IMR-90 (cell line): ENCODE data around the gene KRT38. TPM values are rescaled to one million over a fixed set of nuclear protein-coding genes. Genes with fewer than 3 reads are reported as not detected.
A peak's percentile ranks its signal among the peaks of the same experiment; 100 is the strongest.

Source experiments
- ATAC-seq: fragments of 200-7000 bp; cut with Tn5 transposase; 2 replicates; pipeline ENCODE4 v1.9.1; 2020; ENCODE audit warnings: low read depth, mild to moderate bottlenecking, moderate library complexity
- BruUV-seq: library from RNA; stranded (reverse); fragments of 400-500 nt; replicated peaks from 2 replicates; lab custom pipeline; 2021; lab: Mats Ljungman, UMichigan
- CTCF ChIA-PET: fragments of 300-600 bp; formaldehyde crosslinking; extraction: SDS; loops from one replicate; lab custom pipeline; 2021; ENCODE audit warnings: antibody characterized with exemption; lab: Yijun Ruan, JAX
- POLR2A ChIA-PET: fragments of 300-600 bp; sonication (Branson Sonifier 250); formaldehyde crosslinking; loops from one replicate; lab custom pipeline; 2022; ENCODE audit warnings: antibody characterized with exemption; ENCODE audit not compliant: unreplicated experiment; lab: Charles Lee
- DNase-seq: peaks from one replicate; pipeline ENCODE4 v3.0.0; 2013
- H2AFZ ChIP-seq: replicated peaks from 2 replicates; pipeline ENCODE3; 2013; ENCODE audit warnings: low read length, mild to moderate bottlenecking; ENCODE audit not compliant: poor library complexity
- H2AK5ac ChIP-seq: 2 replicates; pipeline ENCODE4 v1.6.1; 2013; ENCODE audit warnings: low read depth, low read length, inconsistent platforms
- H2AK9ac ChIP-seq: replicated peaks from 2 replicates; pipeline ENCODE3; 2013; ENCODE audit warnings: mild to moderate bottlenecking, low read depth, low read length, moderate library complexity; ENCODE audit not compliant: poor library complexity
- H2BK120ac ChIP-seq: 2 replicates; pipeline ENCODE4 v1.6.1; 2013; ENCODE audit warnings: low read depth, low read length, inconsistent platforms
- H2BK15ac ChIP-seq: 3 replicates; pipeline ENCODE4 v1.6.1; 2013; ENCODE audit warnings: low read depth, low read length, inconsistent platforms
- H2BK20ac ChIP-seq: 2 replicates; pipeline ENCODE4 v1.6.1; 2013; ENCODE audit warnings: low read depth, mild to moderate bottlenecking, inconsistent platforms, low read length, moderate library complexity
- H2BK5ac ChIP-seq: 2 replicates; pipeline ENCODE4 v1.6.1; 2013; ENCODE audit warnings: mild to moderate bottlenecking, low read depth, low read length, inconsistent platforms; ENCODE audit not compliant: poor library complexity, severe bottlenecking
- H3K14ac ChIP-seq: replicated peaks from 2 replicates; pipeline ENCODE4 v1.6.1; 2013; ENCODE audit warnings: low read depth, low read length, inconsistent platforms
- H3K18ac ChIP-seq: 2 replicates; pipeline ENCODE4 v1.6.1; 2013; ENCODE audit warnings: low read depth, low read length, control low read depth
- H3K23ac ChIP-seq: 2 replicates; pipeline ENCODE4 v1.6.1; 2013; ENCODE audit warnings: low read depth, low read length, inconsistent platforms
- H3K27ac ChIP-seq: 2 replicates; pipeline ENCODE4 v1.5.1; 2013; ENCODE audit warnings: mild to moderate bottlenecking, control low read depth, low read length; ENCODE audit not compliant: insufficient read depth
- H3K27me3 ChIP-seq: 2 replicates; pipeline ENCODE4 v1.6.1; 2013; ENCODE audit warnings: low read length; ENCODE audit not compliant: control insufficient read depth, insufficient read depth
- H3K36me3 ChIP-seq: 2 replicates; pipeline ENCODE4 v1.6.1; 2013; ENCODE audit warnings: low read length, mixed read lengths; ENCODE audit not compliant: control insufficient read depth, insufficient read depth
- H3K4ac ChIP-seq: 2 replicates; pipeline ENCODE4 v1.6.1; 2013; ENCODE audit warnings: low read depth, low read length, inconsistent platforms
- H3K4me1 ChIP-seq: 2 replicates; pipeline ENCODE4 v1.6.1; 2013; ENCODE audit warnings: low read length, mixed read lengths; ENCODE audit not compliant: control insufficient read depth, insufficient read depth
- H3K4me2 ChIP-seq: 2 replicates; pipeline ENCODE4 v1.6.1; 2013; ENCODE audit warnings: low read depth, mild to moderate bottlenecking, control low read depth, low read length, moderate library complexity
- H3K4me3 ChIP-seq: 2 replicates; pipeline ENCODE4 v1.5.1; 2013; ENCODE audit warnings: low read depth, mild to moderate bottlenecking, control low read depth, low read length, moderate library complexity; ENCODE audit not compliant: insufficient read depth
- H3K56ac ChIP-seq: 2 replicates; pipeline ENCODE4 v1.6.1; 2013; ENCODE audit warnings: low read length, inconsistent platforms; ENCODE audit not compliant: insufficient read depth; ENCODE audit errors: extremely low read depth
- H3K79me1 ChIP-seq, 2 experiments: 2 replicates each; pipeline ENCODE4 v1.6.1; 2013; ENCODE audit warnings: low read length in 2 of 2, inconsistent platforms in 1 of 2, low read depth in 1 of 2
- H3K9ac ChIP-seq: 2 replicates; pipeline ENCODE4 v1.6.1; 2013; ENCODE audit warnings: low read depth, low read length, control low read depth
- H3K9me1 ChIP-seq: 2 replicates; pipeline ENCODE4 v1.6.1; 2013; ENCODE audit warnings: low read length, inconsistent platforms; ENCODE audit not compliant: insufficient read depth
- H3K9me3 ChIP-seq: 2 replicates; pipeline ENCODE4 v1.6.1; 2013; ENCODE audit warnings: low read length; ENCODE audit not compliant: control insufficient read depth, insufficient read depth
- H4K20me1 ChIP-seq: 2 replicates; pipeline ENCODE4 v1.6.1; 2013; ENCODE audit warnings: low read length, inconsistent platforms; ENCODE audit not compliant: insufficient read depth
- H4K5ac ChIP-seq: 2 replicates; pipeline ENCODE4 v1.6.1; 2013; ENCODE audit warnings: mild to moderate bottlenecking, low read depth, low read length, control low read depth
- H4K8ac ChIP-seq, 2 experiments: 2 replicates each; pipeline ENCODE4 v1.6.1; 2013; ENCODE audit warnings: low read depth in 2 of 2, low read length in 2 of 2, control low read depth in 1 of 2, inconsistent platforms in 1 of 2
- H4K91ac ChIP-seq: 2 replicates; pipeline ENCODE4 v1.6.1; 2013; ENCODE audit warnings: low read depth, low read length, inconsistent platforms; ENCODE audit not compliant: insufficient read depth
- BHLHE40 ChIP-seq: fragments of 150-350 bp; IDR thresholded peaks from 2 replicates; pipeline ENCODE4 v1.6.1; 2016; ENCODE audit warnings: mild to moderate bottlenecking, low read depth, low read length
- CEBPB ChIP-seq: IDR thresholded peaks from 2 replicates; pipeline ENCODE4 v1.6.1; 2012; ENCODE audit warnings: low read depth, low read length, improper control_type of control experiment
- CHD1 ChIP-seq: IDR thresholded peaks from 2 replicates; pipeline ENCODE4 v1.6.1; 2012; ENCODE audit warnings: low read depth, low read length, improper control_type of control experiment
- CTCF ChIP-seq: conservative IDR thresholded peaks from 2 replicates; pipeline ENCODE4 v1.5.1; 2012; ENCODE audit warnings: mild to moderate bottlenecking, low read depth, low read length, improper control_type of control experiment
- ELK1 ChIP-seq: fragments of 150-350 bp; IDR thresholded peaks from 2 replicates; pipeline ENCODE4 v1.6.1; 2016; ENCODE audit warnings: low read depth, mild to moderate bottlenecking, low read length, moderate library complexity, borderline replicate concordance
- FOS ChIP-seq: fragments of 150-350 bp; IDR thresholded peaks from 2 replicates; pipeline ENCODE4 v1.6.1; 2016; ENCODE audit warnings: low read depth, low read length
- MAZ ChIP-seq: IDR thresholded peaks from 2 replicates; pipeline ENCODE4 v1.6.1; 2012; ENCODE audit warnings: low read depth, mild to moderate bottlenecking, low read length, improper control_type of control experiment, moderate library complexity, borderline replicate concordance
- MXI1 ChIP-seq: IDR thresholded peaks from 2 replicates; pipeline ENCODE4 v1.6.1; 2012; ENCODE audit warnings: low read depth, mild to moderate bottlenecking, low read length, moderate library complexity, borderline replicate concordance
- POLR2A ChIP-seq: IDR thresholded peaks from 2 replicates; pipeline ENCODE4 v1.6.1; 2012; ENCODE audit warnings: mild to moderate bottlenecking, low read depth, low read length
- RAD21 ChIP-seq: IDR thresholded peaks from 2 replicates; pipeline ENCODE4 v1.6.1; 2012; ENCODE audit warnings: low read length, improper control_type of control experiment
- RCOR1 ChIP-seq: IDR thresholded peaks from 2 replicates; pipeline ENCODE4 v1.6.1; 2012; ENCODE audit warnings: mild to moderate bottlenecking, low read length, improper control_type of control experiment; ENCODE audit not compliant: insufficient replicate concordance
- RFX5 ChIP-seq: IDR thresholded peaks from 2 replicates; pipeline ENCODE4 v1.8.0; 2012; ENCODE audit warnings: low read depth, mild to moderate bottlenecking, low read length, moderate library complexity
- SMC3 ChIP-seq: fragments of 150-350 bp; IDR thresholded peaks from 2 replicates; pipeline ENCODE4 v1.6.1; 2016; ENCODE audit warnings: low read depth, mild to moderate bottlenecking, antibody characterized with exemption, low read length, moderate library complexity
- USF2 ChIP-seq: fragments of 150-350 bp; IDR thresholded peaks from 2 replicates; pipeline ENCODE4 v1.6.1; 2017; ENCODE audit warnings: mild to moderate bottlenecking, antibody characterized with exemption, low read length, low read depth
- whole genome bisulfite sequencing, 2 experiments: methylation state at CpG; one replicate each; pipeline versions ENCODE4 v1.1.5 to v1.1.7; 2013; ENCODE audit warnings: missing lambda C conversion rate in 2 of 2; ENCODE audit not compliant: insufficient read length in 1 of 2; ENCODE audit errors: extremely low coverage in 2 of 2; 5-methylcytosine and 5-hydroxymethylcytosine counted together
- dilution Hi-C: fragments of 300-500 bp; cut with HindIII; formaldehyde crosslinking; loops from one replicate; pipeline ENCODE4 v1.14.3; 2018; ENCODE audit warnings: low sequenced_read_pairs; ENCODE audit not compliant: unreplicated experiment
- in situ Hi-C: fragments of 300-500 bp; cut with MboI; formaldehyde crosslinking; loops from 3 replicates; pipeline ENCODE4 v1.14.3; 2019; ENCODE audit warnings: low sequenced_read_pairs, inconsistent platforms, mixed read lengths
- intact Hi-C: fragments of 100-400 bp; cut with micrococcal nuclease; formaldehyde crosslinking; loops from 2 replicates; pipeline ENCODE4 v1.10.0; 2022
- polyA plus RNA-seq, 3 experiments: library from polyadenylated mRNA; depleted of rRNA; stranded (reverse); fragments of >200 nt; gene quantifications; 2 replicates each; pipeline ENCODE4 v1.2.3, GENCODE V29; 2012; ENCODE audit warnings: low replicate concordance in 1 of 3
- total RNA-seq: library from RNA; depleted of rRNA; stranded (reverse); fragments of >200 nt; gene quantifications from 2 replicates; pipeline ENCODE4 v1.2.3, GENCODE V29; 2012

Gene KRT38
- total and polyA plus RNA-seq, 2 of the 4 experiments (the other 2 are of a cell fraction) = 0.09 TPM; not detected in 1

- H2BK120ac ChIP-seq = no peak overlapping the region
- no peak overlapping the region for H2BK20ac ChIP-seq
- no peak overlapping the region for H2AFZ ChIP-seq
- no peak overlapping the region for H4K91ac ChIP-seq
- intact Hi-C loops (no loop called here), dilution Hi-C loops (no loop called here), in situ Hi-C loops (no loop called here)
- H3K9me1 ChIP-seq = no peaks in the 10 kb centered on the region; the same call in 1 of the 2 replicates
- H3K56ac ChIP-seq = no peak overlapping the region
- no peak overlapping the region for H3K18ac ChIP-seq
- ATAC-seq = no peak
- no peaks in the 10 kb centered on the region for H3K9me3 ChIP-seq
- CTCF ChIA-PET = no interaction called here
- no peaks in the 10 kb centered on the region for H3K36me3 ChIP-seq
- H3K23ac ChIP-seq = no peak overlapping the region
- POLR2A ChIA-PET = no interaction called here
- no peaks in the 10 kb centered on the region for H3K27me3 ChIP-seq
- no peak overlapping the region for H3K4me3 ChIP-seq
- DNase-seq = no peak
- no peak overlapping the region for H4K8ac ChIP-seq
- no peaks in the 10 kb centered on the region for H3K79me1 ChIP-seq
- H2BK15ac ChIP-seq = 0 out of 3 replicates have a peak overlapping the region, but pooled peaks have one; percentile 16
- no peak overlapping the region for H4K5ac ChIP-seq
- WGBS, 2 experiments = no CpG with 5 or more reads among the region's 7 CpGs
- H3K4me2 ChIP-seq = no peak overlapping the region
- H4K20me1 ChIP-seq = no peaks in the 10 kb centered on the region
- peaks cover 5% of the 10 kb centered on the region; the same call in 1 of the 2 replicates for H3K4me1 ChIP-seq
- no peak overlapping the region for H3K27ac ChIP-seq
- H3K9ac ChIP-seq = no peak overlapping the region
- no peak overlapping the region for H2BK5ac ChIP-seq
- BruUV-seq = no TSS peak
- TF ChIP-seq FOS (no peak), BHLHE40 (no peak), CEBPB (no peak), CHD1 (no peak), RCOR1 (no peak), USF2 (no peak), MAZ (no peak), ELK1 (no peak), RAD21 (no peak), CTCF (no peak), SMC3 (no peak), MXI1 (no peak), RFX5 (no peak), POLR2A (no peak)
- H2AK5ac ChIP-seq = no peak overlapping the region
- H3K4ac ChIP-seq = no peak overlapping the region
- H2AK9ac ChIP-seq = no peak overlapping the region
- no peak overlapping the region for H3K14ac ChIP-seq
Measured at GRCh38 chr17:41396340-41396739, 44.4 kb downstream of the KRT38 start.
